IgD-negative memory B cell (primary cell): ENCODE data around the gene TCF7. TPM values are rescaled to one million over a fixed set of nuclear protein-coding genes. Genes with fewer than 3 reads are reported as not detected.
A peak's percentile ranks its signal among the peaks of the same experiment; 100 is the strongest.

ENCODE experiments used
- H3K27ac Mint-ChIP-seq, 3 donors: one replicate each; pipeline ENCODE4 v1.8.0; 2020 to 2022; ENCODE audit warnings: mild to moderate bottlenecking in 3 of 3, mixed read lengths in 3 of 3, moderate library complexity in 1 of 3
- H3K27me3 Mint-ChIP-seq: one replicate; pipeline ENCODE4 v1.8.0; 2021; ENCODE audit warnings: mixed read lengths
- H3K36me3 Mint-ChIP-seq: one replicate; pipeline ENCODE4 v1.8.0; 2020; ENCODE audit warnings: mild to moderate bottlenecking, mixed read lengths
- H3K4me1 Mint-ChIP-seq, 3 donors: one replicate each; pipeline ENCODE4 v1.8.0; 2020 to 2022; ENCODE audit warnings: mixed read lengths in 3 of 3, mild to moderate bottlenecking in 1 of 3
- H3K4me3 Mint-ChIP-seq, 4 donors: one replicate each; pipeline ENCODE4 v1.8.0; 2020 to 2022; ENCODE audit warnings: mild to moderate bottlenecking in 4 of 4, mixed read lengths in 4 of 4, moderate library complexity in 3 of 4
- H3K9me3 Mint-ChIP-seq, 3 donors: one replicate each; pipeline ENCODE4 v1.8.0; 2020 to 2021; ENCODE audit warnings: mixed read lengths in 3 of 3, mild to moderate bottlenecking in 1 of 3
- polyA plus RNA-seq: library from polyadenylated mRNA; unstranded; fragments of 300-500 nt; fragmentation: Illumina TruSeq; gene quantifications from one replicate; pipeline ENCODE4 v1.2.3, GENCODE V29; 2021

The TCF7 gene
- polyA plus RNA-seq, 1 donor from 2014 or later, result 41.7 TPM

DNA sequence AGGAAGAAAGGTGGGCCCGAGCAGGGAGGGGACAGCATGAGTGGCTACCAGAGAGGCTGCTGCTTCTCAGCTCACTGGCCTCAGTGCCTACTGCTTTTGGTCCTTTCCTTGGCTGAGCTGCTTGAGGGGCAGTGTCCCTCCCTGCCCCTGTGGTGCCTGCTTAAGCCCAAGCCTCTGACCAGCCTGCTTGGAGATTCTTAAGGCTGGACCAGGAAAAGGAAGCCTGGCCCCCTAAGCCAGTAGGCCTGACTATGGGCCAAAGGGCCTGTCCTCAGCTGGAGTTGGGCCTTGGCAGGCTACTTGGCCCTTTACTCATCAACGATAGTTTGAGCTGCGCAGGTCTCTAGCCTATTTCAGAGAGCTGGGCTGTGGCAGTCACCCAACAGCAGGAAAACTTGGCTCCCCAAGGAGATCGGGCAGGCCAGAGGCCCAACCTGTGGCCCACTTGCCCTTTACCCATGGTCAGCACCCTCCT is 24.9 kb downstream of the TCF7 start:
- peak overlapping the region; percentile 62 to 95 (median 83) for H3K27ac Mint-ChIP-seq
- H3K4me1 Mint-ChIP-seq, result peaks cover 13 to 41% (median 24%) of the 10 kb centered on the region in 3 donors
- peak overlapping the region in 1 of 4 donors; percentile 41 for H3K4me3 Mint-ChIP-seq

DNA sequence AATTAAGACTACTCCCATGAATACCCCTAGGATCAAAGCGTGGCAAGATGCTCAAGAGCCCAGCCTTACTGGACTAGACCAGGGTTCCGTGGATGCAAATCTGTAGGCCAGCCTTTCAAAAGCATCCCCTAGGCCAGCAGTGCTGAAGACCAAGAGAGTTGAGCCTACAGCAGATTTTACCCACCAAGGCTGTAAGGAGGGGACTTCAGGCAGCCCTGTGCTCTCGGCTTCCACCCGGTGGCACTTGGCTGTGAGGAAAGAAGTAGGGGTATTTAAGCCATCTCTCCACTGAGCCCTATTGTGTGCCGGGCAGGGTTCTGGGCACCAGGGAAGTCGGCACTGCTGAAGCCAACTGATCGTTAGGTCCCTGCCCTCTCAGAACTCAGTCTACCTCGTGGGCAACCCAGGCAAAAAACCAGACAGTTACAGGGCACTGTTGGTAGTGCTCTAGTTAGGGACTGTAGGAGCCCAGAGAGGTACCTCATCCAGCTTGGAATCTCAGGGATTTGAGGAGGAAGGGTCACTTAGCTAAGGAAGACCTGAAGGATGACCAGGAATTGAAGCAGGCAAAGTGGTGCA is 25.5 kb downstream of the TCF7 start:
- Mint-ChIP-seq H3K27me3 (no peaks in the 10 kb centered on the region), H3K36me3 (no peaks in the 10 kb centered on the region), H3K4me1 (peaks cover 13 to 40% (median 24%) of the 10 kb centered on the region in 3 donors), H3K9me3 (no peaks in the 10 kb centered on the region), H3K4me3 (peak overlapping the region in 1 of 4 donors; percentile 24), H3K27ac (peak overlapping the region; percentile 62 to 95 (median 82))

More for the DNA sequence above, 24.9 kb downstream of the TCF7 start:
- Mint-ChIP-seq H3K9me3 (no peaks in the 10 kb centered on the region), H3K36me3 (no peaks in the 10 kb centered on the region), H3K27me3 (no peaks in the 10 kb centered on the region)

DNA sequence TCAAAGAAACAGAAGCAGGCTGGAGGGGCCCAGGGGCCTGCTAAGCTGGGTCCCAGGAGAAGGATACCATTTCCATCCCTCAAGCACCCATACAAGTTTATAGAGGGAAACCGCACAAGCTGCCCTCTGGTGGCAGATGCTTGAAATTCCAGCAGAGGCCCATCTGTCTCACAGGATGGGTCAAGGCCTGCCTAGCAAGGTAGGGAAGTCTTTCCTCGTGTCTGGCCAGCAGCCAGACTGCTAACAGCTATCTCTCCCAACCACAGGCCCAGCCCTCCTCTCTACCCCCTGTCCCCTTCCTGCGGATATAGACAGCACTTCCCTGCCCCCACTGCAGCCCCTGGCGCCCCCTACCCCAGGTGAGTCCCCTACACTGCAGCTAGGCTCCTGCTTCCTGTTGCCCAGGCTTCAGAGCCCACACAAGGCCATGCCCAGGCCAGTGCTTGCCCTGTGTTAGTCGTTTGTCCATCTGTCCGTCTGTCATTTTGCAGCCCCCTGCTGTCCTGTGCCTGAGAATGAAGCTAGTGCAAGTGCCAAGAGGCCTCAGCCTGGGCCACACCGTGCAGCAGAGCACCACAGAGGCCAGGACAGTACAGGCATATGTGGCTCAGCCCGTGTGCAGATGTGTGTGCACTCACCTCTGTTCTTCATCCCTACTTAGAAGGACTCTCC is 26.2 kb downstream of the TCF7 start:
- H3K4me1 Mint-ChIP-seq, result peaks cover 7 to 34% (median 20%) of the 10 kb centered on the region in 3 donors

DNA sequence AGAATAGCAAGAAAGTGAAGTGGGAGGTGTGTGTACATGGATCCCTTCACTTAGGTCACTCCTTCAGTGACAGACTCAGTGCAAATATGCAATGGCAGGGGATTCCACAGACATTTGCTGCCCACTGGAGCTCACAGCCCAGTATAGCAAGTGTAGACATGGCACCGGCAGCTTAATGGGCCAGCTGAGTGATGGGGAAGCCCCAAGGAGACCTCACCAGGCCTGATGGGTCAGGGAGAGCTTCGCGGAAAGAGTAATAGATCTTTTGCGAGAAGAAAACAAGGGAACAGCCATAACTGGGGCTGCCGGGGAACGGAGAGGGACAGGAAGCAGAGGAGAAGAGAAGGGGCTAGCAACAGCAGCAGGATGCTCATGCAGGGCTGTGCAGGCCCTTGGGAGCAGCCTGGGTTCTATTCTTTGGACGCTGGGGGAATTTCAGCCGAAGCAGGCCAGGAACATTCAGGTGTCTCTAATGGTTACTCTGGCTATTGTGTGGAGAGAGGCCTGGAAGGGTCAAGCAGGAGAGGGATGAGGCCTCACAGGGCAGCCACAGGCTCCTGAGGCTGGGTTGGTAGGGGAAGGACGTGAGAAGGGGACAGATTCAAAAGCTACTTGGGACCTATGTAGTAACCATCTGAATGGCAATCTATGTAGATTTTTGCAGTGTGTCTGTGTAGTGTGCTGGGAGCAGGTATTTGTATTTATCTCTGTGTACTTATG is 27.0 kb downstream of the TCF7 start:
- Mint-ChIP-seq H3K4me1 (peaks cover 8 to 30% (median 16%) of the 10 kb centered on the region in 3 donors), H3K27me3 (no peaks in the 10 kb centered on the region), H3K36me3 (no peaks in the 10 kb centered on the region), H3K27ac (peak overlapping the region; percentile 71 to 95 (median 82)), H3K4me3 (peak overlapping the region in 2 of 4 donors; percentile 13 to 30), H3K9me3 (no peaks in the 10 kb centered on the region)

More for the DNA sequence above, 26.2 kb downstream of the TCF7 start:
- Mint-ChIP-seq H3K9me3 (no peaks in the 10 kb centered on the region), H3K4me3 (peak overlapping the region in 1 of 4 donors; percentile 5), H3K27me3 (no peaks in the 10 kb centered on the region), H3K36me3 (no peaks in the 10 kb centered on the region), H3K27ac (peak overlapping the region; percentile 71 to 95 (median 82))

DNA sequence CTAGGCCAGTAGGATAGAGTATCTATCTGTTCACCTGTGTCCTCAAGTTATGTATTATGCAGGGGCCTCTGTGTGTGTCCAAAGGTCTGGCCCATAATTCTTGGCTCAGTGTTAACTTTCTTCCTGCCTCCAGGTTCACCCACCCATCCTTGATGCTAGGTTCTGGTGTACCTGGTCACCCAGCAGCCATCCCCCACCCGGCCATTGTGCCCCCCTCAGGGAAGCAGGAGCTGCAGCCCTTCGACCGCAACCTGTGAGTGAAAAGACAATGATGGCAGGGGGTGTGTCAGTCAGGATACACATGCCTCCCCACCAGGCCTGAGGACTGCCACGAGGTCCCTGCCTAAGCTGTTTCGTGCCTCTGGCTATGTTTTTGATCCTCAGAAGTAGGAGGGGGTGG is 27.6 kb downstream of the TCF7 start:
- Mint-ChIP-seq H3K4me3 (peak overlapping the region in 1 of 4 donors; percentile 30), H3K27me3 (no peaks in the 10 kb centered on the region), H3K4me1 (peaks cover 8 to 24% (median 12%) of the 10 kb centered on the region in 3 donors), H3K27ac (peak overlapping the region; percentile 61 to 95 (median 71)), H3K36me3 (no peaks in the 10 kb centered on the region), H3K9me3 (no peaks in the 10 kb centered on the region)

DNA sequence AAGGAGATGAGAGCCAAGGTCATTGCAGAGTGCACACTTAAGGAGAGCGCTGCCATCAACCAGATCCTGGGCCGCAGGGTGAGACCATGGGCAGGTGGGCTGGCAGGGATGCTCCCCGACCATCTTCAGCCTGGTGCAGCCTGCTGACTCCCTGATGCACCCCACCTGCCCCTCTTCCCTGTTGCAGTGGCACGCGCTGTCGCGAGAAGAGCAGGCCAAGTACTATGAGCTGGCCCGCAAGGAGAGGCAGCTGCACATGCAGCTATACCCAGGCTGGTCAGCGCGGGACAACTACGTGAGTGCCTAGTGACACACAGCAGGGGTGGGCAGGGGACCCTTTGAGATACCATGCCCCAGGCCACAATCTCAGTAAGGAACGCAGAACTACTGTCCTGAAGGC is 28.3 kb downstream of the TCF7 start:
- no peak overlapping the region for H3K4me3 Mint-ChIP-seq
- no peaks in the 10 kb centered on the region for H3K27me3 Mint-ChIP-seq
- no peaks in the 10 kb centered on the region for H3K9me3 Mint-ChIP-seq
- H3K4me1 Mint-ChIP-seq, result peaks cover 5 to 19% (median 14%) of the 10 kb centered on the region in 3 donors
- H3K36me3 Mint-ChIP-seq, result no peaks in the 10 kb centered on the region
- H3K27ac Mint-ChIP-seq, result peak overlapping the region in 1 of 3 donors; percentile 67

DNA sequence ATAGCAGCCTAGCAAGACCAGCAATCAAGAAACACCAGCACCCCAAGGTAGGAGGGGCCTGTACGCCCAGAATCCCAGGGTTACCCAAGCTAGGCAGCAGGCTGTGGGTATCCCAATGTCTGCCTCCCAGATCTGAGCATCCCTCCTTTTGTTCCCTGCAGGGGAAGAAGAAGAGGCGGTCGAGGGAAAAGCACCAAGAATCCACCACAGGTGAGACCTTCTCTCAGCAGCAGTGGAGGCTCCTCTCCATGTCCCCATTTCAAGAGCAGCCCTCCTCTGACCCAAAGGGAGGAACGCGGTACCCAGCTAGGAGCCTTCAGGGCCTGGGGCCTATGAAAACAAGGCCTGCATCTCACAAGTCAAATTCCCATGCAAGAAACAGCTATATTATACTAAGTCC is 28.9 kb downstream of the TCF7 start:
- no peak overlapping the region for H3K4me3 Mint-ChIP-seq
- no peaks in the 10 kb centered on the region for H3K27me3 Mint-ChIP-seq
- peaks cover 5 to 19% (median 14%) of the 10 kb centered on the region in 3 donors for H3K4me1 Mint-ChIP-seq
- H3K9me3 Mint-ChIP-seq, result no peaks in the 10 kb centered on the region
- no peaks in the 10 kb centered on the region for H3K36me3 Mint-ChIP-seq
- H3K27ac Mint-ChIP-seq, result peak overlapping the region in 2 of 3 donors; percentile 67 to 84

DNA sequence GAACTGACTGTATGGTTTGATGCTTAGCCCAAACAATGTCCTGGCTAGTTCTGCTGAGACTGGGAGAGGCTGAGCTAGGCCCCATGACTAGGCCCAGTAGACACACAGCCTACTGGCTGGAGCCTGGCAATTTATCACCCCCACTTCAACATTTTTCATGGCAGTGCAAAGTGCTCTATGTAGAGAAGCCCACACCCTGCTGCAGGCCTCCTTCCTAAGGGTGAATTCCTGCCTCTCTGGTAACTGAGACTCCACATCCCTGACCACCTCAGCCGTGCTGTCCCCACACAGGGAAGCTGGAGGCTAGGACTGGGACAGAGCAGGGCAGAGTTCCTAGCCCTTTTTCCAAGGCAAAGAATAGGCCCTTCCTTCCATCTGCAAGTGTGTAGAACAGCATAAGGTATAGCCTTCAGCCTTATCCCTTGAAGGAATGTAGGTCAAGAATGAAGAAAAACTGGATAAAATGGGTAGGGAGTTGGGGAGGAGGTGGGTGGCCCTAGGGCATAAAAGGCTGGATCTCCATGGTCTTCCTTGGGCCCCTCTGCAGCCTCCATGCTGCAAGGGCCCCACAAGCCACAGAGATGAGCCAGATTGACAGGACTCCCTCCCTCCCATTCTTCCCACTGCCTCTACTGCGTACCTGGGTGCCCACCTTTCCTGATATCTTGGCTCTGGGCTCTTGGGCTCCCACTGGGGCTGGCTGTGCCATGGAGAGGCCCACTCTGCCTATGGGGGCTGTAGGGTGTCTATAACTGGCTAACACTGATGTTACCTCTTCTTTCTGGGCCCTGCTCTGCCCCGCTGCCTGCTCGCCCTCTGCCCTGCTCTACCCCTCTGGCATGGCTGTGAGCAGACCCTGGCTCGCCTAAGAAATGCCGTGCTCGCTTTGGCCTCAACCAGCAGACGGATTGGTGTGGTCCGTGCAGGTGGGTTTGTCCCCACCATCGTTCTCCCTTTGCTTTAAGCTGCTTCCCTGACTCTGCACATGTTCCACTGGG is 29.8 kb downstream of the TCF7 start:
- Mint-ChIP-seq H3K4me3 (peak overlapping the region in 3 of 4 donors; percentile 17 to 65 (median 39)), H3K27ac (peak overlapping the region; percentile 29 to 84 (median 83)), H3K27me3 (no peaks in the 10 kb centered on the region), H3K9me3 (no peaks in the 10 kb centered on the region), H3K4me1 (peaks cover 5 to 16% (median 12%) of the 10 kb centered on the region in 3 donors), H3K36me3 (no peaks in the 10 kb centered on the region)

DNA sequence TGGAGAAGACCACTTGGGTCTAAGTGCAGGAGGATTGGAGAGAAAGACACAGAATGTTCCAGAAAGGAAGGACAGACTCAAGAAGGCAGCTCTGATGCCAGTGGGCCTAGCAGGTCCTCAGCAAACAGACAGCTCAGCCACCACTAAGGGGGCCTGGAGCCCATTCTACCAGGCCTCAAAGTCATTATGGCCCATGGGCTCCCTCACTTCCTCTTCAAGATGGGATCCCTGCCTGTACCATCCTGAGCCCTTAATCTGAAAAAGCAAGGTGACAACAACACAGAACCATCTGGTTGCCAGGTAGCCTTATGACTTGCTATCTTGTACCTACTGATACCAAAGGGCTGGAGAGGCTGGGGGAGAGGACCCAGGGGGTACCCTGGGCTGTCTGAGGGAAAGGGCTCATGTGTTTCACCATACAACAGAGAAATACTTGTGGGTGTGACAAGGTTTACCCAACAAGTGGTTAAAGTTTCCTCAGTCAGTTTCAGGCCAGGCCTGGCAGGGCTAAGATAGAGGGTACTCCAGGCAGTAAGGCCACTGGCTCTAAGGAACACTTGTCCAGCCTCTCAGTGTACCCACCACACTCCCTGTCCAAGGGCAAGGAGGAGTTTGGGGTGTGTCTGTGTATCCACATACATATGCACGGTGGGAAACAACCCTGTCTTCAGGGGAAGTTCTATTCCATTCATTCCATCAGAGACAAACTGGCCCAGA is 30.7 kb downstream of the TCF7 start:
- H3K4me3 Mint-ChIP-seq, result peak overlapping the region in 2 of 4 donors; percentile 39 to 65
- no peaks in the 10 kb centered on the region for H3K36me3 Mint-ChIP-seq
- H3K4me1 Mint-ChIP-seq, result peaks cover 5 to 10% (median 9%) of the 10 kb centered on the region in 3 donors
- no peaks in the 10 kb centered on the region for H3K9me3 Mint-ChIP-seq
- H3K27ac Mint-ChIP-seq, result peak overlapping the region; percentile 83 to 86 (median 83)
- H3K27me3 Mint-ChIP-seq, result no peaks in the 10 kb centered on the region

DNA sequence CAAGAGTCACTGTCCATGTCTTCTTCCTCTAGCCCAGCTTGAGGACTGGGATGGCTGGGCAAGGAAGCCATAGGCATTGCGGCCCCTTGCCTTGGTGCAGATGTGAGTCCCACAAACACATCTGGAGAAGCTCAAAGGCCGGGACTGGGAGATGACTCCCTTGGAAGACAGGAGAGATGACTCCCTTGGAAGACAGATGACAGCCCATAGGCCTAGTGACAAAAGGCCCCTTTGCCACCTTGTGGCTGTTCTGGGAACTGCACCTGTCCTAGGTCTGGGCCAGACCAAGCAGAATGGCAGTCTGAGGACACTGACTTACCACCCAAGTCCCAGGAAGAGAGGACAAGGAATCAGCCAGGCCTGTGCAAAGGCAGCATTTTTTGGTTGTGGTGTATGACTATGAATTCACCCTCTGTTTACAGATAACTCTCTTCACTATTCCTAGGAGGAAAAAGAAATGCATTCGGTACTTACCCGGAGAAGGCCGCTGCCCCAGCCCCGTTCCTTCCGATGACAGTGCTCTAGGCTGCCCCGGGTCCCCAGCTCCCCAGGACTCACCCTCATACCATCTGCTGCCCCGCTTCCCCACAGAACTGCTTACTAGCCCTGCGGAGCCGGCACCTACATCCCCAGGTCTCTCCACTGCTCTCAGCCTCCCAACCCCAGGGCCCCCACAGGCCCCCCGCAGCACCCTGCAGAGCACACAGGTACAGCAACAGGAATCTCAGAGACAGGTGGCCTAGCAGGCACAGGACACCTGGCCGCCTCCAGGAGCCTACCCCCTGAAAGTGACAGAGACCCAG is 31.5 kb downstream of the TCF7 start:
- H3K4me1 Mint-ChIP-seq, result peaks cover 2 to 5% (median 5%) of the 10 kb centered on the region in 3 donors
- H3K27me3 Mint-ChIP-seq, result no peaks in the 10 kb centered on the region
- H3K4me3 Mint-ChIP-seq, result peak overlapping the region in 2 of 4 donors; percentile 29 to 38
- H3K27ac Mint-ChIP-seq, result peak overlapping the region; percentile 83 to 86 (median 83)
- H3K9me3 Mint-ChIP-seq, result no peaks in the 10 kb centered on the region
- H3K36me3 Mint-ChIP-seq, result no peaks in the 10 kb centered on the region

DNA sequence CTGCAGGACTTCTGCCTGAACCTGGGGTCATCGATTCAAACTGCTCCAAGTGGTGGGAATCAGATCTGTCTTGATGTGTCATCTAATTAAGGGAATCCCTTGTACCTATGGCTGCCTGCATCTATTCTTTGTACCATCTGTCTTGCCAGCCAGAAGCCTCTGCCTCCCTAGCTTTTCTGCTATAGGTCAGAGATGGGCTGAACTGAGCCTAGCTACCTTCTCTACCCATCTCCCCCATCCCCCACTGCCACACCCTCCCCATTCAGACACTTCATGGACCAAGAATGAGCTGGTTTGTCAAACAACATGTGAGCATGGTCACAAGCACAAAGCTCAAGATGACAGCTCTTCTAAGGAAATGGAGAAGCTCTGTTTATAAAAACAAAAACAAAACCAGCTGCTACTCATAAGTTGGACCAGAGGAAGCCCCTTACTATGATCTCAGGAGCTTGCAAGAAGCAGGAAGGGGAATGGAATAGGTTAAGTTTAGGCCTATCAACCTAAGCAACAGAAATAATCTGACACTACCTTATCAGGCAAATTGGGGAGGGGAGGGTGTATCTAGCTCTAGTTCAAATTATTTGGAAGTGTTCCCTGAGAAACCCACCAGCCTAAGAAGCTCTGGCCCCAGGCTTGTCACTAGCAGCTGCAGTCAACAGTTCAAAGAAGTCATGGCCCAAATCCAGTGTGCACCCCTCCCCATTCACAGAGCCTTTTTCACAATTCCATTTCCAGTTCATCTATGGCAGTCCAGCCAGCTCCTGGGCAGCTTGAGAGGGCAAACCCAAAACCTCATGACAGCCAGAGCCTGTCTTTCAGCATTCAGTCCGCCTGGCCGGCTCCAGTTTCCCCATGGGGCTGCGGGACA is 32.4 kb downstream of the TCF7 start:
- peak overlapping the region in 2 of 4 donors; percentile 2 to 41 for H3K4me3 Mint-ChIP-seq
- H3K9me3 Mint-ChIP-seq, result no peaks in the 10 kb centered on the region
- H3K27ac Mint-ChIP-seq, result peak overlapping the region; percentile 64 to 83 (median 83)
- no peaks in the 10 kb centered on the region for H3K36me3 Mint-ChIP-seq
- H3K4me1 Mint-ChIP-seq, result peaks cover 5% of the 10 kb centered on the region in 3 donors
- no peaks in the 10 kb centered on the region for H3K27me3 Mint-ChIP-seq

DNA sequence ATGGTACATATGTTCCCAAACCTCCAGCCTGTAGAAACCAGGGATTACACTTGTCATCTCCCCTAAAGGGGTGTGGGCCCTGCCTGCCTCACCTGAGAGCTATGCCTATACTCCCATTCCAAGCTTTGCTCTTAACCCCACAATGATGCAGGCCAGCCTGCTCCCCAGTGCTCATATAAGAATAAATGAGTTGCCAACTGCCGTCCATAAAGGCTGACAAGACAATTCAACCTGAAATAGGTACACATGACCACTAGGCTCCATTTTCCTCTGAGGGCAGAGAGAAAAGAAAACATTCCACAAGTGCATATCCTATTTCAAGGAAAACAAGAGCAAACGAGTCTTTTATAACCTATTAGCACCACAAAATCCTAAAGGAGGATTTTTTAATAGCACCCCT is 33.8 kb downstream of the TCF7 start:
- Mint-ChIP-seq H3K4me3 (no peak overlapping the region), H3K4me1 (peaks cover 5 to 7% (median 5%) of the 10 kb centered on the region in 3 donors), H3K9me3 (no peaks in the 10 kb centered on the region), H3K27me3 (no peaks in the 10 kb centered on the region), H3K36me3 (no peaks in the 10 kb centered on the region), H3K27ac (peak overlapping the region; percentile 2 to 6 (median 5))
